LoVo (cell line): ENCODE data around the gene CCBE1.
"Not testable (repeated sequence)": the region's sequence is repeated elsewhere in the genome, so short reads cannot be mapped to it uniquely, and the experiment has no call there.

ENCODE experiments used
- DNase-seq: peaks from one replicate; pipeline ENCODE4 v3.0.0-alpha.2; 2016; ENCODE audit warnings: low spot score

Gene CCBE1

GRCh38 chr18:59681521-59682004, 15.7 kb downstream of the CCBE1 start:
- no peak for DNase-seq

- DNase-seq: no peak
These were observed 16.2 kb downstream of the CCBE1 start for GRCh38 chr18:59681051-59681450.

GRCh38 chr18:59675346-59675745, 21.9 kb downstream of the CCBE1 start:
- no peak for DNase-seq

- no peak for DNase-seq
These were observed 22.3 kb downstream of the CCBE1 start for GRCh38 chr18:59674903-59675270.

GRCh38 chr18:59674186-59674902, 22.9 kb downstream of the CCBE1 start:
- DNase-seq: no peak

- no peak for DNase-seq
These were observed 24.9 kb downstream of the CCBE1 start for GRCh38 chr18:59672235-59672711.

GRCh38 chr18:59671551-59671950, 25.7 kb downstream of the CCBE1 start:
- DNase-seq: no peak

GRCh38 chr18:59669872-59670657, 27.2 kb downstream of the CCBE1 start:
- no peak for DNase-seq

GRCh38 chr18:59667488-59667887, 29.7 kb downstream of the CCBE1 start:
- DNase-seq: no peak

- not testable (repeated sequence) for DNase-seq
These were observed 31.2 kb downstream of the CCBE1 start for GRCh38 chr18:59666007-59666402.

GRCh38 chr18:59665057-59666006, 31.9 kb downstream of the CCBE1 start:
- no peak for DNase-seq

GRCh38 chr18:59664329-59664728, 32.9 kb downstream of the CCBE1 start:
- DNase-seq: no peak

GRCh38 chr18:59663096-59663495, 34.1 kb downstream of the CCBE1 start:
- no peak for DNase-seq

- DNase-seq: no peak
These were observed 35.1 kb downstream of the CCBE1 start for GRCh38 chr18:59661891-59662701.

- DNase-seq: no peak
These were observed 36.2 kb downstream of the CCBE1 start for GRCh38 chr18:59660786-59661743.

- DNase-seq: no peak
These were observed 36.9 kb downstream of the CCBE1 start for GRCh38 chr18:59660366-59660765.

GRCh38 chr18:59659508-59660170, 37.6 kb downstream of the CCBE1 start:
- no peak for DNase-seq

- DNase-seq: no peak
These were observed 38.3 kb downstream of the CCBE1 start for GRCh38 chr18:59658941-59659340.

- no peak for DNase-seq
These were observed 40.2 kb downstream of the CCBE1 start for GRCh38 chr18:59657012-59657411.
